ENCODE results near the gene HTR3A.
"Not testable (repeated sequence)": the region's sequence is repeated elsewhere in the genome, so short reads cannot be mapped to it uniquely, and the experiment has no call there.

HTR3A gene

DNA sequence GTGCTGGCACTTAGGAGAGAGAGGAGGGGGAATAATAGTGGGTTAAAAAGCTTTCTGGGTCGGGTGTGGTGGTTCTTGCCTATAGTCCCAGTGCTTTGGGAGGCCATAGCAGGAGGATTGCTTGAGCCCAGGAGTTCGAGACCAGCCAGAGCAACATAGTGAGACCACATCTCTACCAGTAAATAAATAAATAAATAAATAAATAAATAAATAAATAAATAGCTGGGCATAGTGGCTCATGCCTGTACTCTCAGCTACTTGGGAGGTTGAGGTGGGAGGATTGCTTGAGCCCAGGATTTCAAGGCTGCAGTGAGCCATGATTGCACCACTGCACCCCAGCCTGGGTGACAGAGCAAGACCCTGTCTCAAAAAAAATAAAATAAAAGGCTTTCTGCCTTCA lies 28.7 kb upstream of the HTR3A start:
- H3K4me1 ChIP-seq (ENCODE audit: control insufficient read depth, insufficient read depth, low read length); H3K4me3 ChIP-seq (ENCODE audit: low read depth, low read length); H3K36me3 ChIP-seq (ENCODE audit: control insufficient read depth in 2 of 2, insufficient read depth in 1 of 2, low read length in 2 of 2); H3K27ac ChIP-seq (ENCODE audit: extremely low read depth, low read depth, low read length); H3K9me3 ChIP-seq (ENCODE audit: control insufficient read depth, insufficient read depth, low read depth, low read length); POLR2A ChIA-PET: not testable (repeated sequence)
- TF ChIP-seq ZNF433 (tag by site-specific recombination; IDR thresholded peaks at IDR 0.05; ENCODE audit: low read depth) (peak; percentile 63; the same call in 1 of the 2 replicates), ZNF623 (tag by site-specific recombination; IDR thresholded peaks at IDR 0.05) (peak; percentile 43), ZNF518A (tag by site-specific recombination; conservative IDR thresholded peaks at IDR 0.05; ENCODE audit: low read depth) (peak; percentile 75), ZNF394 (tag by site-specific recombination; IDR thresholded peaks at IDR 0.05; ENCODE audit: borderline replicate concordance) (peak; percentile 81; the same call in 1 of the 2 replicates), ZNF558 (tag by site-specific recombination; IDR thresholded peaks at IDR 0.05) (0 out of 2 replicates have a peak, but pooled peaks have one; percentile 36), ZNF140 (tag by site-specific recombination; IDR thresholded peaks at IDR 0.05) (peak; percentile 36; the same call in 1 of the 2 replicates), ZNF555 (tag by site-specific recombination; conservative IDR thresholded peaks at IDR 0.05) (peak; percentile 46), ZNF510 (tag by site-specific recombination; IDR thresholded peaks at IDR 0.05; ENCODE audit: insufficient replicate concordance) (peak; percentile 30), ZNF426 (tag by site-specific recombination; IDR thresholded peaks at IDR 0.05) (peak; percentile 55), ZBTB8A (tag by site-specific recombination; IDR thresholded peaks at IDR 0.05) (peak; percentile 32; the same call in 1 of the 2 replicates), ZNF19 (tag by site-specific recombination; IDR thresholded peaks at IDR 0.05; ENCODE audit: low read depth) (0 out of 2 replicates have a peak, but pooled peaks have one; percentile 23)
- TF ChIP-seq, protein P1, sequence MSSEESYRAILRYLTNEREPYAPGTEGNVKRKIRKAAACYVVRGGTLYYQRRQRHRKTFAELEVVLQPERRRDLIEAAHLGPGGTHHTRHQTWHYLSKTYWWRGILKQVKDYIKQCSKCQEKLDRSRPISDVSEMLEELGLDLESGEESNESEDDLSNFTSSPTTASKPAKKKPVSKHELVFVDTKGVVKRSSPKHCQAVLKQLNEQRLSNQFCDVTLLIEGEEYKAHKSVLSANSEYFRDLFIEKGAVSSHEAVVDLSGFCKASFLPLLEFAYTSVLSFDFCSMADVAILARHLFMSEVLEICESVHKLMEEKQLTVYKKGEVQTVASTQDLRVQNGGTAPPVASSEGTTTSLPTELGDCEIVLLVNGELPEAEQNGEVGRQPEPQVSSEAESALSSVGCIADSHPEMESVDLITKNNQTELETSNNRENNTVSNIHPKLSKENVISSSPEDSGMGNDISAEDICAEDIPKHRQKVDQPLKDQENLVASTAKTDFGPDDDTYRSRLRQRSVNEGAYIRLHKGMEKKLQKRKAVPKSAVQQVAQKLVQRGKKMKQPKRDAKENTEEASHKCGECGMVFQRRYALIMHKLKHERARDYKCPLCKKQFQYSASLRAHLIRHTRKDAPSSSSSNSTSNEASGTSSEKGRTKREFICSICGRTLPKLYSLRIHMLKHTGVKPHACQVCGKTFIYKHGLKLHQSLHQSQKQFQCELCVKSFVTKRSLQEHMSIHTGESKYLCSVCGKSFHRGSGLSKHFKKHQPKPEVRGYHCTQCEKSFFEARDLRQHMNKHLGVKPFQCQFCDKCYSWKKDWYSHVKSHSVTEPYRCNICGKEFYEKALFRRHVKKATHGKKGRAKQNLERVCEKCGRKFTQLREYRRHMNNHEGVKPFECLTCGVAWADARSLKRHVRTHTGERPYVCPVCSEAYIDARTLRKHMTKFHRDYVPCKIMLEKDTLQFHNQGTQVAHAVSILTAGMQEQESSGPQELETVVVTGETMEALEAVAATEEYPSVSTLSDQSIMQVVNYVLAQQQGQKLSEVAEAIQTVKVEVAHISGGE (tag by site-specific recombination; conservative IDR thresholded peaks at IDR 0.05; ENCODE audit: low read depth) = peak; percentile 49; the same call in 1 of the 2 replicates
- TF ChIP-seq, protein P2, sequence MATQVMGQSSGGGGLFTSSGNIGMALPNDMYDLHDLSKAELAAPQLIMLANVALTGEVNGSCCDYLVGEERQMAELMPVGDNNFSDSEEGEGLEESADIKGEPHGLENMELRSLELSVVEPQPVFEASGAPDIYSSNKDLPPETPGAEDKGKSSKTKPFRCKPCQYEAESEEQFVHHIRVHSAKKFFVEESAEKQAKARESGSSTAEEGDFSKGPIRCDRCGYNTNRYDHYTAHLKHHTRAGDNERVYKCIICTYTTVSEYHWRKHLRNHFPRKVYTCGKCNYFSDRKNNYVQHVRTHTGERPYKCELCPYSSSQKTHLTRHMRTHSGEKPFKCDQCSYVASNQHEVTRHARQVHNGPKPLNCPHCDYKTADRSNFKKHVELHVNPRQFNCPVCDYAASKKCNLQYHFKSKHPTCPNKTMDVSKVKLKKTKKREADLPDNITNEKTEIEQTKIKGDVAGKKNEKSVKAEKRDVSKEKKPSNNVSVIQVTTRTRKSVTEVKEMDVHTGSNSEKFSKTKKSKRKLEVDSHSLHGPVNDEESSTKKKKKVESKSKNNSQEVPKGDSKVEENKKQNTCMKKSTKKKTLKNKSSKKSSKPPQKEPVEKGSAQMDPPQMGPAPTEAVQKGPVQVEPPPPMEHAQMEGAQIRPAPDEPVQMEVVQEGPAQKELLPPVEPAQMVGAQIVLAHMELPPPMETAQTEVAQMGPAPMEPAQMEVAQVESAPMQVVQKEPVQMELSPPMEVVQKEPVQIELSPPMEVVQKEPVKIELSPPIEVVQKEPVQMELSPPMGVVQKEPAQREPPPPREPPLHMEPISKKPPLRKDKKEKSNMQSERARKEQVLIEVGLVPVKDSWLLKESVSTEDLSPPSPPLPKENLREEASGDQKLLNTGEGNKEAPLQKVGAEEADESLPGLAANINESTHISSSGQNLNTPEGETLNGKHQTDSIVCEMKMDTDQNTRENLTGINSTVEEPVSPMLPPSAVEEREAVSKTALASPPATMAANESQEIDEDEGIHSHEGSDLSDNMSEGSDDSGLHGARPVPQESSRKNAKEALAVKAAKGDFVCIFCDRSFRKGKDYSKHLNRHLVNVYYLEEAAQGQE (tag by site-specific recombination; IDR thresholded peaks at IDR 0.05) = 0 out of 2 replicates have a peak, but pooled peaks have one; percentile 40
- CTCF ChIA-PET = interaction anchor here (1.2 to 2.2 kb wide), 2 partner anchors 39 to 50 kb away, joined by 4 to 6 read pairs; no protein-coding TSS in a partner anchor

All from HEK293 (cell line).